H1 (cell line): Measurements from ENCODE around the gene CT45A10. TPM values are rescaled to one million over a fixed set of nuclear protein-coding genes. Genes with fewer than 3 reads are reported as not detected.
"Not testable (repeated sequence)": the region's sequence is repeated elsewhere in the genome, so short reads cannot be mapped to it uniquely, and the experiment has no call there.

Source experiments
- CTCF ChIA-PET: fragments of 300-600 bp; sonication (Branson Sonifier 250); formaldehyde crosslinking; loops from one replicate; lab custom pipeline; 2021; ENCODE audit not compliant: partially characterized antibody; lab: Charles Lee
- POLR2A ChIA-PET: fragments of 300-600 bp; sonication (Branson Sonifier 250); formaldehyde crosslinking; loops from one replicate; lab custom pipeline; 2021; ENCODE audit warnings: inconsistent platforms; ENCODE audit not compliant: partially characterized antibody; lab: Charles Lee
- DNase-seq, 2 experiments: peaks; one replicate each; pipeline versions ENCODE4 v3.0.0 to v3.0.0-alpha.2; 2010 to 2022; ENCODE audit warnings: low spot score in 2 of 2, low read depth in 1 of 2, mixed read lengths in 1 of 2
- FAIRE-seq: peaks from 2 replicates; lab custom pipeline; 2011; peaks lifted over from hg19 to GRCh38; lab: Jason Lieb, UNC
- H2AFZ ChIP-seq: 2 replicates; pipeline ENCODE4 v1.8.1; 2012; ENCODE audit warnings: low read length, inconsistent platforms
- H2AK5ac ChIP-seq: 2 replicates; pipeline ENCODE4 v1.6.1; 2013; ENCODE audit warnings: low read depth, low read length
- H2BK120ac ChIP-seq: replicated peaks from 2 replicates; pipeline ENCODE3; 2013; ENCODE audit warnings: low read depth, low read length, inconsistent platforms
- H2BK12ac ChIP-seq: 2 replicates; pipeline ENCODE4 v1.6.1; 2013; ENCODE audit warnings: low read depth, low read length
- H2BK15ac ChIP-seq: 2 replicates; pipeline ENCODE4 v1.6.1; 2013; ENCODE audit warnings: low read length
- H2BK20ac ChIP-seq: 2 replicates; pipeline ENCODE4 v1.6.1; 2013; ENCODE audit warnings: low read length
- H2BK5ac ChIP-seq: 2 replicates; pipeline ENCODE4 v1.6.1; 2013; ENCODE audit warnings: low read depth, low read length
- H3K14ac ChIP-seq: 2 replicates; pipeline ENCODE4 v1.6.1; 2013; ENCODE audit warnings: inconsistent platforms; ENCODE audit not compliant: insufficient read length
- H3K18ac ChIP-seq: 2 replicates; pipeline ENCODE4 v1.6.1; 2013; ENCODE audit warnings: low read length; ENCODE audit errors: extremely low read depth
- H3K23ac ChIP-seq: 2 replicates; pipeline ENCODE4 v1.6.1; 2013; ENCODE audit warnings: inconsistent platforms; ENCODE audit not compliant: insufficient read length
- H3K23me2 ChIP-seq: 2 replicates; pipeline ENCODE4 v1.6.1; 2013; ENCODE audit warnings: low read depth, low read length
- H3K27ac ChIP-seq: 2 replicates; pipeline ENCODE4 v1.6.1; 2011; ENCODE audit warnings: low read depth, low read length, inconsistent platforms
- H3K27me3 ChIP-seq, 4 experiments: replicated peaks in 1 of 4; 1 replicate in 1 of 4; 2 replicates in 3 of 4; pipeline versions ENCODE4 v1.6.1 to v1.8.1; 2011 to 2013; ENCODE audit warnings: low read length in 3 of 4, mild to moderate bottlenecking in 3 of 4, inconsistent platforms in 2 of 4, mixed read lengths in 2 of 4, moderate library complexity in 1 of 4; ENCODE audit not compliant: control insufficient read depth in 3 of 4, insufficient read depth in 3 of 4; ENCODE audit errors: extremely low read depth in 1 of 4
- H3K36me3 ChIP-seq, 4 experiments: 2 replicates each; pipeline versions ENCODE4 v1.6.1 to v1.8.1; 2011 to 2013; ENCODE audit warnings: mild to moderate bottlenecking in 4 of 4, low read length in 3 of 4, moderate library complexity in 2 of 4, control low read depth in 1 of 4, inconsistent platforms in 1 of 4; ENCODE audit not compliant: insufficient read depth in 4 of 4, control insufficient read depth in 2 of 4
- H3K4ac ChIP-seq: replicated peaks from 2 replicates; pipeline ENCODE3; 2013; ENCODE audit warnings: low read length, low read depth, mixed read lengths, inconsistent platforms; ENCODE audit not compliant: insufficient read length
- H3K4me1 ChIP-seq, 4 experiments: replicated peaks in 1 of 4; 1 replicate in 1 of 4; 2 replicates in 3 of 4; pipeline versions ENCODE4 v1.6.1 to v1.8.1; 2011 to 2013; ENCODE audit warnings: low read length in 3 of 4, inconsistent platforms in 2 of 4, mixed read lengths in 1 of 4; ENCODE audit not compliant: insufficient read depth in 4 of 4, control insufficient read depth in 3 of 4
- H3K4me2 ChIP-seq, 2 experiments: 2 replicates each; pipeline versions ENCODE4 v1.6.1 to v1.8.1; 2011 to 2013; ENCODE audit warnings: low read depth in 2 of 2, low read length in 2 of 2, control low read depth in 1 of 2, inconsistent platforms in 1 of 2, mild to moderate bottlenecking in 1 of 2; ENCODE audit not compliant: insufficient read depth in 1 of 2
- H3K4me3 ChIP-seq, 4 experiments: fragments of 200-600, 300-600 bp in 1 of 4; sonication (generic), shearing (Covaris generic), sonication (Bioruptor Twin) in 1 of 4; 2 replicates each; pipeline versions ENCODE4 v1.5.1 to v1.8.1; 2011 to 2016; ENCODE audit warnings: low read length in 4 of 4, low read depth in 3 of 4, control low read depth in 2 of 4, inconsistent platforms in 2 of 4, mild to moderate bottlenecking in 2 of 4, mixed read lengths in 1 of 4, moderate library complexity in 1 of 4; ENCODE audit not compliant: insufficient read depth in 2 of 4; ENCODE audit errors: extremely low read depth in 1 of 4
- H3K56ac ChIP-seq: replicated peaks from 2 replicates; pipeline ENCODE3; 2013; ENCODE audit warnings: low read depth, mild to moderate bottlenecking, mixed read lengths, low read length, inconsistent platforms; ENCODE audit not compliant: insufficient read length
- H3K79me1 ChIP-seq: 2 replicates; pipeline ENCODE4 v1.6.1; 2013; ENCODE audit warnings: low read depth, low read length, control low read depth
- H3K79me2 ChIP-seq, 2 experiments: 2 replicates each; pipeline versions ENCODE4 v1.6.1 to v1.8.1; 2012 to 2013; ENCODE audit warnings: low read length in 2 of 2, mild to moderate bottlenecking in 2 of 2, inconsistent platforms in 1 of 2; ENCODE audit not compliant: insufficient read depth in 2 of 2, control insufficient read depth in 1 of 2
- H3K9ac ChIP-seq, 4 experiments: replicated peaks in 1 of 4; 1 replicate in 1 of 4; 2 replicates in 3 of 4; pipeline versions ENCODE4 v1.6.1 to v1.8.1; 2011 to 2013; ENCODE audit warnings: low read depth in 3 of 4, low read length in 3 of 4, control low read depth in 2 of 4, mild to moderate bottlenecking in 2 of 4, moderate library complexity in 2 of 4, inconsistent platforms in 1 of 4; ENCODE audit errors: extremely low read depth in 1 of 4
- H3K9me3 ChIP-seq, 2 experiments: 2 replicates each; pipeline versions ENCODE4 v1.6.1 to v1.8.1; 2012 to 2013; ENCODE audit warnings: mild to moderate bottlenecking in 2 of 2, moderate library complexity in 2 of 2, control low read depth in 1 of 2, inconsistent platforms in 1 of 2, low read depth in 1 of 2, low read length in 1 of 2, mixed read lengths in 1 of 2; ENCODE audit not compliant: insufficient read depth in 2 of 2
- H4K20me1 ChIP-seq, 2 experiments: replicated peaks in 1 of 2; 2 replicates each; pipeline versions ENCODE3 to v1.8.1; 2011 to 2013; ENCODE audit warnings: inconsistent platforms in 2 of 2, low read length in 2 of 2, mild to moderate bottlenecking in 1 of 2; ENCODE audit not compliant: insufficient read depth in 2 of 2, control insufficient read depth in 1 of 2
- H4K5ac ChIP-seq: 2 replicates; pipeline ENCODE4 v1.6.1; 2013; ENCODE audit warnings: low read length, low read depth, mixed read lengths, inconsistent platforms; ENCODE audit not compliant: insufficient read length
- H4K8ac ChIP-seq: 2 replicates; pipeline ENCODE4 v1.8.0; 2013; ENCODE audit warnings: mild to moderate bottlenecking, moderate library complexity, low read length, inconsistent platforms; ENCODE audit not compliant: insufficient read depth; ENCODE audit errors: extremely low read depth
- H4K91ac ChIP-seq: replicated peaks from 2 replicates; pipeline ENCODE3; 2013; ENCODE audit warnings: low read length, mixed read lengths, inconsistent platforms; ENCODE audit not compliant: insufficient read length
- WGBS, 2 experiments: shearing (Covaris generic) in 1 of 2; methylation state at CpG; one replicate each; pipeline versions ENCODE4 v1.1.6 to v1.1.7; 2013 to 2015; ENCODE audit warnings: low lambda C conversion rate in 2 of 2, mixed read lengths in 2 of 2, inconsistent platforms in 1 of 2, low coverage in 1 of 2, missing lambda C conversion rate in 1 of 2; ENCODE audit not compliant: insufficient replicate concordance in 2 of 2, insufficient coverage in 1 of 2, insufficient read length in 1 of 2; ENCODE audit errors: extremely low coverage in 1 of 2, missing lambda C conversion rate in 1 of 2; 5-methylcytosine and 5-hydroxymethylcytosine counted together
- polyA plus RNA-seq, 7 experiments: library from polyadenylated mRNA; depleted of rRNA in 3 of 7; stranded (reverse) in 5 of 7; unstranded in 2 of 7; fragments of >200 nt in 5 of 7; fragments of 200-250 nt in 2 of 7; gene quantifications; 1 replicate in 5 of 7; 2 replicates in 1 of 7; 4 replicates in 1 of 7; pipeline versions ENCODE4 v1.2.1 to v1.2.3, GENCODE V29; 2011 to 2013; ENCODE audit warnings: missing spikeins in 2 of 7, mixed read lengths in 2 of 7
- total RNA-seq: library from RNA; stranded (reverse); fragmentation: NEBNext Ultra II Directional; extraction: Animal tissue kit (Norgen Biotek cat#: 25700); gene quantifications from 2 replicates; pipeline ENCODE4 v1.2.1, GENCODE V29; 2021

The CT45A10 gene
- total and polyA plus RNA-seq, 2 of the 8 experiments (the other 6 are each of a cell fraction or from before 2014, with no cell fraction given): not detected

DNA sequence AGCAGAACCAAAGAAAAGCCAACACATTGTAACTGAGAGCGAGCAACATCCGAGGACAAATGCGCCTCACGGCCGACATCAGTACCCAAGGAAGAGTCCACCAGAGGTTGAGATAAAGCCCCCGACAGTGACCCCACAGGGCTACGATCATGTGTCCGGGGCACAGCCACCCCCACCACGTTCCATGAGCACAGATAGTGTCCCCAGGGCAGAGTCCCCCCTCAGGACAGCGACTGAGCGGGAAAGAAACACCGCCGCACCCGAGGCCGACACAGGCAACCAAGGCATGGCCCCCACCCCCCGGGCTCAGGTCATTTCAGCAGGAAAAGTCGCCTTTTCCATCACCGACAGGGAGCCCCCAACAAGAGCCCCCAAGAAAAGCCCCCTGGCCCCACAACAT is 5.0 kb downstream of the CT45A10 start:
- H3K56ac ChIP-seq, H3K18ac ChIP-seq, H2BK5ac ChIP-seq, H4K91ac ChIP-seq, H3K27ac ChIP-seq, H2AFZ ChIP-seq, H3K23me2 ChIP-seq, H3K4me1 ChIP-seq, CTCF ChIA-PET, H3K4ac ChIP-seq, H3K79me1 ChIP-seq, H3K23ac ChIP-seq, H3K79me2 ChIP-seq, H3K9ac ChIP-seq, POLR2A ChIA-PET, H3K4me3 ChIP-seq, H2BK20ac ChIP-seq, H2BK15ac ChIP-seq, H4K20me1 ChIP-seq, H2BK12ac ChIP-seq, FAIRE-seq, H2BK120ac ChIP-seq, H2AK5ac ChIP-seq, H3K27me3 ChIP-seq, H3K36me3 ChIP-seq, H4K8ac ChIP-seq, H3K14ac ChIP-seq, H3K4me2 ChIP-seq, H4K5ac ChIP-seq, DNase-seq: not testable (repeated sequence)
- H3K9me3 ChIP-seq: peaks cover 0 to 31% of the 10 kb centered on the region in 2 experiments; a peak in 2 of 4 replicates
- WGBS, 2 experiments: 85% methylated on average over 10 of the region's 18 CpGs; no CpG with 5 or more reads in 1 of the 2 experiments

DNA sequence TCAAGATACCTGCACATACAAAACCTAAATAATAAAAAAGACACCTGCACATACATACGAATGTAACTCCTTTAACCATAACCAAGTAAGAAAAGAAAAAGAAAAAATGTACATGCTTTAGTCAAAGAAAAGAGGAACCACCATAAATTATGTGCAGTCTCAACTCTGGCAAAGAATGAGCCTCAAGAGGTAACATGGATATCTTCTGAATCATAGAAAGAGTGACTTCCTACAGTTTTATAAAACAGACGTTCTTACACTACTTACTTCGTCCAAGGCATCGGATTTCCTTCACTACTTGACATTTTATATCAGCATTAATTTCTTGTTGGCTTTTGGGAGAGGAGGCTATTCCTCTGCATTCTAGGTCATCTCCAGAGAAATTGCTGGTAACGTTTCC is 10.5 kb downstream of the CT45A10 start:
- H2AFZ ChIP-seq, H4K5ac ChIP-seq, H3K4me1 ChIP-seq, H3K9ac ChIP-seq, H3K27me3 ChIP-seq, H2BK20ac ChIP-seq, H4K20me1 ChIP-seq, H4K8ac ChIP-seq, H3K14ac ChIP-seq, H3K79me2 ChIP-seq, H2BK120ac ChIP-seq, H4K91ac ChIP-seq, H3K18ac ChIP-seq, H2AK5ac ChIP-seq, H2BK12ac ChIP-seq, H3K27ac ChIP-seq, H3K4ac ChIP-seq, CTCF ChIA-PET, H3K23me2 ChIP-seq, H3K56ac ChIP-seq, H3K23ac ChIP-seq, H2BK15ac ChIP-seq, POLR2A ChIA-PET, H3K4me2 ChIP-seq, H3K4me3 ChIP-seq, H2BK5ac ChIP-seq, H3K79me1 ChIP-seq, H3K9me3 ChIP-seq, H3K36me3 ChIP-seq, DNase-seq, FAIRE-seq: not testable (repeated sequence)
- WGBS, 2 experiments: 83% methylated on average over 3 of the region's 5 CpGs; no CpG with 5 or more reads in 1 of the 2 experiments
